HT1080 (cell line): ENCODE results near the gene SYT7. TPM values are rescaled to one million over a fixed set of nuclear protein-coding genes. Genes with fewer than 3 reads are reported as not detected.

Experiments used
- DNase-seq: peaks from one replicate; pipeline ENCODE4 v3.0.0-alpha.2; 2015; ENCODE audit warnings: low read depth
- total RNA-seq: library from RNA; depleted of rRNA; stranded (reverse); fragments of >200 nt; shearing (Covaris generic); gene quantifications from 2 replicates; pipeline ENCODE4 v1.2.3, GENCODE V29; 2014

The SYT7 gene
- total RNA-seq, 1 experiment from 2014 or later = 2.0 TPM

DNA sequence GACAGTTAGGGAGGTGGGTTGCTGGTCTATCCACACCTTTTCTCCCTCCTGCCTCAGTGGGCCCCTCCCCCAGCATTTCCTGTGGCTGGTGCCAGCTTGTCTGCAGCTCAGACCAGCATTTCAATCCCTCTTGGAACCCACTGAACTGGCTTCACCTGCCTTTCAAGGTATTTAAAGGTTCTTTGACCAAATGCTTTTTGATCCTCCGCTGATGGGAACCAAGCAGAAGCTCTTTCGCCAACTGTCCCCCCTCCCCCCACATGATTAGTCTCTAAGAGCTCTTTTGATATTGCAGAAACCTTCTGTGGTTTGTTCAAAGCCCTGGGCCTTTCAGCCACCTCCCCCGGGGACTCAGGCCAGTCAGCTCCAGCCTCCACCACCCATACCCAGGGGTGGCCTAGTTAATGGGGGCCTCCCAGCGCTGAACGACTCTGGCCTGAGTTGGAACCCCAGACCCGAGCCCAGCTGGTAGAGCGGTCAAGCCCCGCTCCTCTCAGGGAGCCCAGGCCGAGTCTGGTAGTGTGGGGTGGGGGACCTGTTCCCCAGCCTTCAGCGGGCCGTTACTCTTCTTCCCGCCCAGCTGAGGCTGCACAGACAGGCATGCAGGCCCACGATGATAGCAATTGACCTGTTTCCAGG lies 6.0 kb upstream of the SYT7 start:
- DNase-seq = no peak

DNA sequence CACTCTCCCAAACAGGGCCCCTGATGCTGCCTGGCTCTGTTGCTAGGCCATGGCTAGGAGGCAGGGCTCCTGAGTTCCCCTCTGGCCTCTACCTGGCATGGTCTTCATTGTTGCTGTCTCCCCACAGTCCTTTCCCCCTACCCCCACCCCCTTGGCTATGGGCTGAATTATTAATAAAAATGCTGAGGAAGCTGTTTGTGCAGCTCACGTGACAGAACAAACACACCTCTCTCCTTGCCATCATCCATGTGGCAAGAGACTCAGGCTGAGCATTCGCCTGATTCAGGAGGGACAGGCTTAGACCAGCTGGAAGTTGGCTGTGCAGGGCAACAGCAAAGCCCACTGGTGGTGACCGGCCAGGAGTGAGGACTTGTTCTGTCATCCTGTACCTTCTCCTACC lies 4.2 kb upstream of the SYT7 start:
- DNase-seq = no peak

DNA sequence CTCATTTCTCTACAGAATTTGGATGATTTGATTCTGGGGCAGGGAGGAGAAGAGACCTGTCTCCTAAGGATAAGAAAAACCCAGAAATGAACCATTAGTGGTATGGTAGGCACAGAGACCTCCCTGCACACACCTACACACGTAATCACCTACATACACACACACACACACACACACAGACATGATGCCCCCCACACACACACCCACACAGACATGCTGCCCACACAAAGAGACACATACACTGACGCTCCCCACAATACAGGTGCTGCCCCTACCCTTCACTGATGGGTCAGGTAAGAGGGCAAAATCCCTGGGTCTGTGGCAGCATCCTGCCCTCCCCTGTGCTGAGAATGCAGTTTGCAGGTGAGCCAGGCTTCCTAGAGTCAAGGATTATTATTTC lies 1.1 kb upstream of the SYT7 start:
- DNase-seq = no peak

DNA sequence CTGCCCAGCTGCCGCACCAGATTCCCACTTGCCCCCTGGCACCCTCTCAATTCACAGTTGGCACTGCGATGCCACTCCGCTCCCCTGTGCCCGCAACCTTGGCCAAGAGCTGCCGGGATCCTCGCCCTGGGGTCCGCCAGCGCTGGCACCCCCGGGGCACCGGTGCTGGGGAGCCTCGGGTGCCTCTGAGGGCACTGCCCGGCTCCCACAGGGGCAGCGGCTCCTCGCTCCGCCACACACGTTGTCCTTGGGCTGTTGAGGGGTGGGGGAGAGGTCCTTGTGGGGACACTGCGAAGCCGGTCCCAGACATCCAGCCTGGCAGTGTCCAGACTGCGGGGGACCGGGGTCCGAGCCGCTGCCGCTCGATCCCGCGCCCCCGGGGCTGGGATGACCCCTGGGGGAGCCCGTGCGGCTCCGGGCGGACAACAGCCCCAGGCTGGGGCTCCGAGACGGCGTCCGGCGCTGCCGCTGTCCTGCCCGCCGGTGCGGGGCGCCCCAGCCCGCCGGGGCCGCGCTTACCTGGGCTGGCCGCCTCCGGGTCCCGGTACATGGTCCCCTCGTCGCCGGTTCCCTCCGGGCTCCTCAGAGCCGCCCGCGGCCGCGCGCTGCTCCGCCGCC lies 496 bp downstream of the SYT7 start:
- DNase-seq = no peak

DNA sequence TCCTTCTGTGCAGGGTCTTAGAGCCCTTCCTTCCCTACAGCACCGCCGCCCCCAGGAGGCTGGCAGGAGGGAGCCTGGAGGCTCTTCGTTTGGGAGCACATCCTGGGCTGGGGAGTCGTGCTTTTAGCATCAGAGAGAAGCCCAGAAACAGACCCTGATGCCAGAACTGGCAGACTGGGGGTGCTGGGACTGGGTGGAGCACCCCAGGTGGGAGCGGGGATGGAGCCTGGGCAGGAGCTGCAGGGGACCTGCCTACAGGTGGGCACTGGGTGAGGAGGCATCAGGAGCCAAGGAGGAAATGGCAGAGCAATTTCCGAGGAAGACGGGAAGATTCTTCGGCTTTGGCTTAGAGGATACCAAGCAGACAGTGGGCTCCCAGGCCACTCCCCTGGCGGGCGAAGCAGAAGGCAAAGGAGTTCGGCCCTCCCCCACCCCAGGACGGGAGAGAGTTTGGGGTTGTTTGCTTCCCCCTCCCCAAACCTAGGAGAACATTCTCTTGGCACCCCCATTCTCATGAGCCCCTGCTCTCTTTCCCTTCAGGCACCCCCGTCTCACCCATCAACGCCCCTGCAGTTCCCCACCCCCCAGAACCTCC lies 1.1 kb downstream of the SYT7 start:
- DNase-seq = no peak

DNA sequence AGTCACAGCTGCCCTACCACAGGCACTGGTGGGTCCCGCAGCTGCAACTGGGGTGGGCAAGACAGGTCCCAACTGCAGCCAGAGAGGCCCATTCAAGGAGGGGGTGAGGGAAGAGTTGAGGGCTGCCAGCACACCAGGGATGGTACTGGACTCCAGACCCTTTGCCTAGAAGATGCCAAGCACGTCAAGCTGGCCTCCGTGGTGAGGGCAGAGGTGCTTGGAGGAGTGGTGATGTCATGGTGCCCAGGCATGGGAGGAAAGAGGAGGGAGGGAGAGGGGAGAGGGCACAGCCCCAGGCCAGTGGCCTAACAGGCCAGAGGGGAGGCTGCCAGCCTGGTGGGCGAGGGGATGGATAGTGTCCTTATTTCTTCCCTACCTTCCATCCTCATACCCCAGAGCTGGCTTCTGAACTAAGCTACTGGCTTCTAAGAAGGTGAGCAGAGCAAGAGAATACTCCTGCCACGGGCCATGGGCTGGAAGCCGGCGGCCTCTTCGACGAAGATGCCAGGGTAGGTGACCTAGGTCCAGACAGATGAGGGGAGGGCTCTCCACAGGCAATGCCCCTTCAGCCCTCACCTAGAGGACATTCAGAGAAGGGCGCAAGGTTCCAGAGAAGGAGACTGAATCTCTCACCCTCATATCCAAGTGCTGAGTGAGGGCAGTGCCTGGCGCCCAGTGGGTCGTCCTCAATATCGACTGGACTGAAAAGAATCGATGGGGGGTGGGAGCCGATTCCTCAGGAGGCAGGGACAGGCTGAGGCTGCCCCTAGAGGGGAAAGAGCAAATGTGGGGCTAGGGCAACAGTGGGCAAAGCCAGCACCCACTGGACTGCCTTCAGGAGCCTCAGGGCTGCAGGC lies 1.8 kb downstream of the SYT7 start:
- no peak for DNase-seq

DNA sequence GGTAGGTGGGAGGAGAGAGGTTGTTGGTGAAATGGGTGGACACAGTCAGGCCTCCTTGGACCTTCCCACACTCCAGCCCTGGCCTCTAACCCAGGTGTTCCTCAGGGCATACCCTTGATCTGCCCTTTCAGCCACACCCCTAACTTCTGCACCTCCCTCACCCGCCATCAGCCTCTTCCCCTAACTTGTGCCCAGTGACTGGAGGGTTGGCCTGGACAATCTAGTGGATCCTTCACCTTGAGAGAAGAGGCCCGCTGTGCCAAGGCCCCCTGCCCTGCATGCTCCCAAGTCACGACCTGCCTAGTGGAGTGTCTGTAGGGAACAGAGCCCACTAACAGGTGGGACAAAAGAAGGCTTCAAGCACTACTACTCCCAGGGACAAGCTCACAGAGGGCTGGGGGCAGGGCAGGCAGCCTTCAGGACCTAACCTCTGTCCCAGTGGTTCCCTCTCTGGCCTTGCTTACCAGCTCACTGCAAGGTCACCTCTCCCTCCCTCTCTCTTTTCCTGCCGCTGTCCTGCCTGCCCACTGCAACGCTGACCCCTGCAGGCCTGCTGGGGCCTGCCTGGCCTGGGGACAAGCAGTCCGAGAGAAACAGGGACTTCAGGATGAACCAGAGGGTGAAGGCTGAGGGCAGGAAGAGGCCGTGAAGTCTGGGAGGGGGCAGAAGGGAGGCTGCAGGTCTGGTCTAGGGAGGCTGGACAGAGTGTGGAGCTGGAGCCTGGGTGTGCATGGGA lies 3.3 kb downstream of the SYT7 start:
- DNase-seq = no peak

DNA sequence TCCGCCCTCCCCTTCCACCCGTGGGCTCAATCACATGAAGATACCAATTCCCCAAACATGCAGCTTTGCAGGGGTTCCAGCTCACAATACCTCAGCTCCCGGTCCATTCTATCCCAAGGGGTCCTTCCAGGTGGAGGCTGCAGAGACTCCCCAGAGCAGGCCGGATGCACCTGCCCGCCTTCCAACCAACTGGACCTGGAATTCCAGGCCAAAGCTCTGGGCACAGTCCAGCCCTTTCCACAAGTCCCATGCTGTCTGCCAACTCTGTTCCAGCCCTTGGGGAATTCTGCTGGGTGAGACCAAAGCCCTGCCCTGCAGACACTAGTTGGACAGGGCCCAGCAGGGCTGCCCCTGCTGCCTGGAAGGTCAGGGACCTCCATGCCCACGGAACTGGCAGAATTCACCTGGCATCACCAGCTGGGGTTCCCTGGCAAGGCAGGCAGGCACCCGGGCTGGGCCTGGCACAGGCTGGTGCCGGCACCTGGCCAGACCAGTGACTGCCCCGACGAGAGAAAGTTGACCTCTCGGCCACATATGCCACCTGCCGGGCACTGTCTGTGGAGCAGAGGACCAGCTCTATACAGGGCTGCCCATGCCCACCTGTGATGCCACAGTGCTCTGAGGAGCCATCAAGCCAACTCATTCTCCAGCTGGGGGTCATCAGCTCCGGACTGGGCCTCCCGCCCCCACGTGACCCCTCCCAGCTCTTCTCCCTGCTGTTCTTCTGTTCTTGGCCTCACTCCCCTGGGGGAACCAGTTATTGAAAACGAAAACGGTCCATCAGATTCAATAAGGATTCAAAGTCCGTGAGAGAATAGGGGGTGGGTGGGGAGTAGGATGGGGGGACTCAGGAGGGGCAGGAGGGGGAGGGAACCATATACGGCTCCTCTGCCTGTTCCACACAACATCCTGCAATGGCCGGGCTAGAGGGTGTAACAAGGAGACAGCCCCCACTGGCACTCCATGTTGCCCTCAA lies 4.7 kb downstream of the SYT7 start:
- no peak for DNase-seq

DNA sequence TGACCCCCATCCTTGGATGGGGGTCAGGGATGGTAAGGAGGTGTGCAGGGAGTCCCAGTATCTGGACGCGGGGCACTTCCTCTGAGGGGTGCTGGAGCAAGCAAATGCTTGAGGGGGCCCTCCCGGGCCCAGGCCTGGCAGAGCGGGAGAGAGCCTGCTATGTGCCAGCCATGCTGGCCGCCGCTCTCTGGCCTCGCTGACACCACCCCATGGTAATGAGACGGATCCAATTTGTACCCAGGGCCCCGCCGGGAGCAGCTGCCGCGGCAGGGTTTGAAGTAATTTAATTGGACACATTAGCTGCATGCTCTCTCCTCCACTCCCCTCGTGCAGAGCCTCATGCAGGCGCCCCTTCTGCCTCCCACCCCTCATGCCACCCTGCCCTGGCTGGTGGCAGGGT lies 6.3 kb downstream of the SYT7 start:
- no peak for DNase-seq

DNA sequence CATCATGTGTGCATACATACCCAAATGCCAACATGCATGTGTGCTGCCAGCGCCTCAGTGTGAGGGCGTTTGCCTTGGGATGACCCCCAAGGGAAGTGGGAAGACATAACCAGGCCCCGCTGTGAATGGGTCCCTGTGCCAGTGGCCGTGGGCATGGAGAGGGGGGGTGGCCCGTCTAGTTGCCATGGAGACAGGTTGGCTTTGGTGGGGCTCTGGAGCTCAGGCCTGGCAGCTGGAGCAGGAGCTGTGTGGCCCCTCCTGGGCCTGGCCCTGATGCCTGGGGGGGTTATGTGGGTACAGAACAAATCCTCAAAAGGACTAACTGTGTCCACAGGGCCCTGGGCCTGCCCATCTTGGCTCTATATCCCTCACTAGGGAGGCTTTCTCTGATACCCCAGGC lies 8.0 kb downstream of the SYT7 start:
- no peak for DNase-seq

DNA sequence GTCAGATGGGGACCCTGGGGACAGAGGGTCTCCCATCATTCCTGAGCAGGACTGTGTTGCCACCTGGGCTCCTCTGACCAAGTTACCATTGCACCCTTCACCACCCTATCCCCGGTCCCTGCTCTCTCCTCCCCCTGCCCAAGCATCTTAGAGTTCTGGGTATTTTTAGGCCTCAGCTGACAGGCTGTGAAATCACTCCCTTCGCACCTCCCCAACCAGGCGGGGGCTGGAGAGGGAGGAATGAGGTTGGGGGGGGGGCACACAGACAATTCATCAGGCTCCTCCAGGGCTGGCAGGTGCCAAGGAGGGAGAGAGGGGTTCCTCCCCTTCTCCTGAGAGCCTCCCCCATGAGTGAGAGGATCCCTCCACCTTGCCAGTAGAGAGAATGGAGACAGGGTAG lies 9.0 kb downstream of the SYT7 start:
- DNase-seq = no peak

DNA sequence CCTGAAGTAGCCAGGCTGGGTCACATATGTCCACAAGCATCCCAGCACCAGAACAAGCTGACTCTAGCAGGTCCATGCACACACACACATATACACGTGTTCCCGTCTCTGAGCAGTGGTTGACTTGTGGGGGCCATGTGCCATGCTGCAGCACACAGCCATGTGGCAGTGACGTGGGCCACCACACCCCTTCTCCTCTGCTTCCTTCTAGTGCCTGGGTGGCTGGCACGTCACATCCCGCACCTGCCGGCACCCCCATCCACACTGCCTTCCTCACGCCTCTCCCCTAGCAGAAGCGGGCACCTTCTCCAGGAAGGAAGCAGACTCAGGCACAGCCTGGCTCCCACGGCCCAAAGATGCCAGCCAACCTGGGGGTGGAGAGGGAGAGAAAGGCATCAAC lies 9.5 kb downstream of the SYT7 start:
- no peak for DNase-seq

DNA sequence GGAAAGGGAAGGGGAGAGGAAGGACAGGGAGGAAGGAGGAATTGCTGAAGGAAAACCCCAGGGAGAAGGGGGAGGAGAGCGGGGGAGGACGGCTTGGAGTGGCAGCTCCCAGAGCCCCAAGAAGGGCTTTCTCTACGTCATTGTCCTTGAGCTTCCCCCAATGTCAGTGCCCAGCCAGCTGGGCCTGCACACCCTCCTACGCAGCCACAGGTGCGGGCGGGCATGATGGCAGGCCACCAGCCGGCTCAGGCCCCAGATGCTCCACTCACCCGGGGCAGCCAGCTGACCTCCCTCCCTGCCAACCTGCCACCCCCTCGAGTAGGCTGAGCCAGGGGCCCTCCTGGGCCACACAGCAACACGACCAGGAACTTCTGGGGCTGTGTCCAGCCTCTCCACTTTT lies 11.2 kb downstream of the SYT7 start:
- no peak for DNase-seq

DNA sequence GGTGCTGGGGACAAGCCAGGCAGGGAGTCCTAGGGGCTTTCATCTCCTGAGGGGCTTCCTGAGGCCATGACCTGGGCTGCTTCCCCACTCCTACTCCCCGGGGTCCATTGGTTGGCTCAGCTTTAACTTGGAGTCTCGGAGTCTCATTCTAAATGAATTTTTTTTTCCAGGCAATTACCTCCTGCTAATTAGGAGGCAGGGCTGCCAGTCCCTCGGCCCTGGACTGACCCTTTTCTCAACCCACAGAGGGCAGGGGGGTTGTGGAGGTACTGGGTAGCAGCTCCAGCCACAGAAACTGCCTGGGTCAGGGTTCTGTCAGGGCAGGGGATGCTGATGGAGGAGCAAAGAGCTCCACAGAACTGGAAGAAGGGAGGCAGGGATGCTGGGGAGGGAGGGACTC lies 11.9 kb downstream of the SYT7 start:
- DNase-seq = no peak

DNA sequence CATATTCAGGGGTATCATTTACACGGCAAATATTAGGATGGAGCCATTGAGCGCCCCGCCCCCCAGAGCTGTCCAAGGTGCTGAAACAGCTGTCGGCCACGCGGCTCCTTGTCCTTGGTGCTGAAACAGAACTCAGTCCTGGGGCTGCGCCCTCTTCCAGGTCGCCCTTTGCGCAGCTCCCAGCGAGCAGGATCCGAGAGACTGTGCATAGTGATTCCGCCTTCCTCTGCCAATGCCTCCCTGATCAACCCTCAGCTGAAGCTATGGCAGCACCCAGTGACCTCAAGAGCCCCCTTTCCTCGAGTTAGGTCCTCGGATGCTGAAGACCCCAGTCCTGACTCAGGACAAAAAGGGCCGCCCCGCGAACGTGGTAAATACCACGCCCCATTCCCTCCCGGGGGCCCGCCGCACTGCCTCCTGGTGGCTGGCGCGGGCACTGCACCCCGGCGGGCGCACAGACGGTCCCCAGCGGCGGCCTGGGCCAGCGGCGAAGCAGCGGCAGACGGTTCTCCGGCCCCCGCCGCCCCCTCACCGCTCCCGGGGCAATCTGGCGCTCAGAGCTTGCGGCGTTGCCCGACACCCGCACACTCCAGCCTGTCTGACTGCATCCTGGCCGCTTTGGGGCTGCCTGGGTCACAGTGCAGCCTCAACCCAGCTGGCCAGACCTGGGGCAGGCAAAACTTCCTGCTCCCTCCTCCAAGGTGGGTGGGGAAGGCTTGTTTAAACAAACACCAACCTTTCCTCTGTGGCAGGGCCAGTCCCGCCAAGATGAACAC lies 13.4 kb downstream of the SYT7 start:
- peak; percentile 71 for DNase-seq

DNA sequence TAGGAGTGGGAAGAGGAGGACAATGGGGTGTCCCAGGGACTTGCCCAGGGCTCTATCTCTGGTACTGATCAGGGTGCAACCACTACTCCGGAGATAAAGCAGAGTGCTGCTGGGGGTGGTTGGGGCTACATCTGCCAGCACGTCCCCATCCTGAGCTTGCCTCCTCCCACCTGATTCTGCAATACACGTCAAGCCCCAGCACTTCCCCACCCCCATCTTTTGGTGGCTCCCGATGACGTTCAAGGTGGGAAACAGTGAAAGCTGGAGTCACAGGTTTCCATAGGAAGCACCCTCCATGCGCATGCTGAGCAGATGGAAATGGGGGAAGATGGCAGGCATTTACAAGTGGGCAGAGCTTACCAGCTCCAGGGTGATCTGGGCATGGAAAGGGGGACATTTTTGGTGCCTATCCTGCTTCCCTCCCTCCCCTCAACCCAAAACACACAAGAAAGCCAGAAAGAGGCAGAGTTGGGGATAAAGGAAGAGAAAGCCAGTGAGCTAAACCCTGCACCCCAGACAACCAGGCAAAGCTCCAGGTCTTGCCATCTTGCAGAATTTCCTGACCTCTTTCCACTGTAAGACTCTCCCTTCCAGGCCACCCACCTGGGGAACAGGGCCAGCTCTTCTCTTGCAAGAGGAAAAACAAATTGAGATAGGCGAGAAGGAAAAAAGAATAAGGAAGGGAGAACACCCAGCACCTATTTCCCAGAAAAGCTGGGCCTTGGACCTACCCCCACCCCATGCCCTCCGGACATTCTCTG lies 15.8 kb downstream of the SYT7 start:
- DNase-seq = no peak

DNA sequence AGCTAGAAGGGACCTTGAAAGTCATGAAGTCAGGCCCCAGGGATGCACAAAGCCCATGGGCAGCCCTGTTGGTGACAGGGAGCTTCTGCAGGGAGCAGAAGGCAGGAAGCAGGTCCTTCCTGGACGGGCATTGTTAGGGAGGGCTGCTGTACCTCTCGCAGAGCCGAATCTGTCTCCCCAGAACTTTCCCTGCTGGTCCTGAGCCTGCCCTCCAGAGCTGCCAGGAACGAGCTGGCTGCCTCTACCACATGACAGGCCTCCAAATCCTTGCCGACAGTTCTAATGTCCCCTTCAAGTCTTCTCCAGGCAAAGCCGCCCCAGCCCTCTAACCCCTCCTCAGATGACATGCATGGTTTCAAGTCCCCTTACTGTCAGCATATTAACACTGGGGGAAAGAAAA lies 20.1 kb downstream of the SYT7 start:
- DNase-seq = no peak

DNA sequence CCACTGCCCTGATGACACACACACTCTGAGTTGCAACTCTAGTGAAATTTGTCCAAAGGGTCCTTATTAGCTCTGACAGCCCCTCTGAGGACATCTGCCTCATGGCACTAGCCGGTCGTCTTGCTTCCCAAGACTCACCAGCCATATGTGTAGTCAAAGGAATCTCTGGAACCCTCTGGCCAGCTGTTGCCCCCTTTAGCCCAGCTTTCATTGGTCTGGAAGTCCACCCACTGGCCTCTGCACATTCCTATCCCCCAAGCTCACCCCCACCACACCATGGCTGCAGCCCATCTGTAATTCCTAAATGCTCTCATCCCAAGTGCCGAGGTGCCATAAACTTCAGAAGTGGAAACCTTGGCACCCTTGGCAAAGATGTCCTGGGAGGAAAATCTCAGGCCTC lies 24.3 kb downstream of the SYT7 start:
- no peak for DNase-seq

DNA sequence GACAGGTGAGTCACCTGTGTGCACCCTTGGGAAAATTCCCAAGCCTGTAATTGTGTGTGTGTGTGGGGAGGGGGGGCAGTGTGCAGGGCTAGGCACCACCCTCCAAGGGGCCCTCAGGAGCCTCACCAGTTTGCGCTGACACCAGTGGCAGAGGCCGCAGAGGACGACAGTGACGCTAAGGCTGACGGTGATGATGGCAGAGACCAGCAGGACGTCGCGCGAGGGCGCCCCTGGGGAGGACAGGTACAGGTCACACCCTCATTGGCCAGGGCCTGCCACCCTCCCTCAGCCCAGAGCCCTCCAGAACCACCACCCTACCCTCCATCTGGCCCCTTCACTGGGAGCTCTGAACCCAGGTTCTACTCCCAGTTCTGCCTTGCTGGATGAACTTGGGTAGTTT lies 24.9 kb downstream of the SYT7 start:
- no peak for DNase-seq
